GM12872 (cell line): Measurements from ENCODE around the gene TMEM30B.

Experiments used
- TF ChIP-seq, protein P1 (sequence below): IDR thresholded peaks from 3 replicates; pipeline ENCODE4 v1.5.1; 2011; ENCODE audit warnings: low read depth, mild to moderate bottlenecking, low read length, moderate library complexity; ENCODE audit not compliant: insufficient read depth

The TMEM30B gene

DNA sequence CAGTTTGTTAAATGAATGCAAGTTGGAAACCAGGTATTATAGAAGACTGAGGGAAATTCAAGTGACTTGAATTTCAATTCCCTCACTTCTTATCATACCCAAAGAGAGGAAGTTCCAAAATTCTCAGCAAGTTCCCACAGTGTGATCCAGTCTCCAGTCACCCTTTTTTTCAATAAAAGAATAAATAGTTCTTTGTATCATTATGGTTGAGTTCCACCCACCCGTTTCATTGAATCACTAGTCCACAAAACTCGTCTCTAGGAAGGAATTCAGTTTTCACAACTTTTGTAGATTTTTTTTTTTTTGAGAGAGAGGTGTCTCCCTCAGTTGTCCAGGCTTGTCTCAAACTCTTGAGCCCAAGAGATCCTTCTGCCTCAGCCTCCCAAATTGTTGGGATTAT, 1.6 kb upstream of the TMEM30B start:
- TF ChIP-seq, protein P1, sequence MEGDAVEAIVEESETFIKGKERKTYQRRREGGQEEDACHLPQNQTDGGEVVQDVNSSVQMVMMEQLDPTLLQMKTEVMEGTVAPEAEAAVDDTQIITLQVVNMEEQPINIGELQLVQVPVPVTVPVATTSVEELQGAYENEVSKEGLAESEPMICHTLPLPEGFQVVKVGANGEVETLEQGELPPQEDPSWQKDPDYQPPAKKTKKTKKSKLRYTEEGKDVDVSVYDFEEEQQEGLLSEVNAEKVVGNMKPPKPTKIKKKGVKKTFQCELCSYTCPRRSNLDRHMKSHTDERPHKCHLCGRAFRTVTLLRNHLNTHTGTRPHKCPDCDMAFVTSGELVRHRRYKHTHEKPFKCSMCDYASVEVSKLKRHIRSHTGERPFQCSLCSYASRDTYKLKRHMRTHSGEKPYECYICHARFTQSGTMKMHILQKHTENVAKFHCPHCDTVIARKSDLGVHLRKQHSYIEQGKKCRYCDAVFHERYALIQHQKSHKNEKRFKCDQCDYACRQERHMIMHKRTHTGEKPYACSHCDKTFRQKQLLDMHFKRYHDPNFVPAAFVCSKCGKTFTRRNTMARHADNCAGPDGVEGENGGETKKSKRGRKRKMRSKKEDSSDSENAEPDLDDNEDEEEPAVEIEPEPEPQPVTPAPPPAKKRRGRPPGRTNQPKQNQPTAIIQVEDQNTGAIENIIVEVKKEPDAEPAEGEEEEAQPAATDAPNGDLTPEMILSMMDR: no peak

DNA sequence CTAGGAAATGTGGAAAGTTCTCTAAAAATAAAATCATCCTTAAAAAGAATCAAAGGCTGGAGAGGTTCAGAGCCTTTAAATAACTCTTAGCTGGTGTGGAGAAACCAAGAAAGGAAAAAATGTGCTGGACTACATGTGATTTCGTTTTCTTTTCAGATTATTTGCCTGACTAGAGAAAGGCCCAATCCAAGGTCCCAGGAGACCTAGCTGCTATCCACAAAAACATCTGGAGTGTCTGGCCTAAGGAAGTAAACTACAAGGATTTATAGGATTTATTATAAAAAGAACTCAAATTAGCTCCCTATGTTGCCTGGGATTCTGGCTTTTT, 774 bp upstream of the TMEM30B start:
- TF ChIP-seq, protein P1: no peak

DNA sequence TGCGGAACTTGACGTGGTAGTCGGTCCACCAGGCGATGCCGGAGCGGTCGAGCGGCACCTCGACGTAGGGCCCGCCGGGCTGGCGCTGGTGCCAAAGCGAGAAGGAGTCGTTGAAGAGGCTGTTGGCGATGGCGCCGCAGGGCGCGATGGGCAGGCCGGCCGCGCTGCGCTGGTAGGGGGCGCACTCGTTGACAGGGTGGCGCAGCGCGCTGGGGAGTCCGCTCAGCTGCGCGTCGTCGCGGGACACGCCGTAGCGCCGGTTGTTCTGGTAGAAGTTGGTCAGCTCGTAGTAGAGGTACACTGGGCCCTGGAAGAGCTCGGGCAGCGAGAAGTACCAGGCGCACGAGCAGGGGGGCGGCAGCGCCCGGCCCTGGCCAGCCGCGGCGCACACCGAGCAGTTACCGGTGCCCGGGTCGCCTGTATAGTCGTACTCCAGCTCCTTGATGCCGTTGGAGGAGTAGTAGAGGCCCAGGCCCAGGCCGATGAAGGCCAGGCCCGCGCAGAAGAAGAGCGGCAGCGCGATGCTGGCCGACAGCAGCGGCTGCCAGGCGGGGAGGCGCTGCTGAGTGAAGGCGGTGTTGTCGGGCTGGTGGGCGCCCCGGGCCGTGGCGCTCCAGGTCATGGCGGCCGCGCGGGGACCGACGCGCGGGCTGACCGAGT, 482 bp downstream of the TMEM30B start:
- TF ChIP-seq, protein P1: 0 out of 3 replicates have a peak, but pooled peaks have one; percentile 9

DNA sequence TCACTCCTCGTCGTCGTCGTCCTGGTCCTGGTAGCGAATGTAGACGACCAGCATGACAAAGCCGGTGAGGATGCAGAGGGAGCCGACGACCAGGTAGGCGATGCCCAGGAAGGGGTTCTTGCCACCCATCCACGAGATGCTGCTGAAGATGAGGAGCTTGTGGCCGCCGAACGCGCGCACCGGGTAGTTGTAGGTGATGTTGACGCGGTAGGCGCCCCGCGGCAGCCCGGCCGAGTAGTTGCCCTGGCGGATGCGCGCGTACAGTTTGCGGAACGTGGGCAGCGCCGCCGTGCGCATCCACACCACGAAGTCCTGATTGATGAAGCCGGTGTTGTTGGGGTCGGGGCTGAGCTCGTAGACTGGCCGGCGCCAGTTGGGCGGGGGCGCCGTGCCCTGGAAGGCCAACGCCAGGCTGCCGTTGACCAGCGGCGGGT, 1.0 kb downstream of the TMEM30B start:
- TF ChIP-seq, protein P1: no peak

DNA sequence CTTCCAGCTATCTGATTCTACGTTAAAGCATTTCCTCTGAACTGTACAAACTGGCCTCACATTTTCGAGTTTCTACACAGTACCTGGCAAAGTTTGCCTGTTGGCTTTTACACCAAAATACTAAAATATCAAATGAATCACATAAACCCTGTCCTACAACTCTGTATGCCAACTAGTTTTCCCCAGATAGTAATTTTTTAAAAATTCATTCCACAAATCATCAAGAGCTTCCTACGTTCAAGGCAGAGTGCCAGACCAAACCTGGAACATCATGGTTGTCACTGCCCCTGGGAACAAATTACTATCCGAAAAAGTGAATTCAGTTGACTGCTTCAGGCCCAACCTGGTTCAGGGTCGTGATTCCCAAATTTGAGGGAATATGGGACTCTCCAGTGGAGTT, 2.1 kb downstream of the TMEM30B start:
- TF ChIP-seq, protein P1: no peak

DNA sequence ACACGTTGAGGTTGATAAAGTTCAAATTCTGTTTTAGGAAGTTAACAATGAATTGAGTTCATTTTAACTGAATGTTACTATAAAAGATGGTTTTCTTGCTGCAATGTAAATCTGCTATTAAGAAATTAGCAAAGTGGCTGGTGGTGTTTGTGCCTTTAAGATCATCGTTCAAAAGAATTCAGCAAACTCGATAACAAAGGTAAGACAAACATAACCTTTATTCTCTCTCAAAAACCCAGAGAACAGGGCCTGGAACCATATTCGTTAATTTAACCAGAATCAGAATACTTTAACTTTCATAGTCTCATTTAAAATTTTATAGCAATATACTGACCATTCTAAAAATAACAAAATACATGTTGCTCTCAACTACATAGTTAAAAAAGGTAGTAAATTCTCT, 3.4 kb downstream of the TMEM30B start:
- TF ChIP-seq, protein P1: no peak

DNA sequence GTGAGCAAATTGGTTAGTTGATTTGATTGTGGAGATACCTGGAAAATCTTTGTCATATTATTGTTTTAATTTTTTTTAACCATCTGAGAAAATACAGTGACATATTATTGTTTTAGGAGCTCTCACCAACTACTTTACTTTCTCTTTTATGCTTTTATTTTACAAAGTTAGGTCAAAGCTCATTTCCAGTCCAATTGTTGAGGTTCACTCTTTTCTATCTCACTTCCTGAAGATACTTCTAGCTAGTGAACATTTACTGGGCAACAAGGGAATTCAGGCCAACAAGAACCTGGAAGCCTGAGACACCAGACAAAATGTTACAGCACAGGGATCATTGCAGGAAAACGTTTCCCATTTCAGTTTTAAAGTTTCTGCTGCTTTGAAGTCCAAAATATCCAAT, 3.9 kb downstream of the TMEM30B start:
- TF ChIP-seq, protein P1: no peak
